B cell (primary cell): Measurements from ENCODE around the gene USP9X. TPM values are rescaled to one million over a fixed set of nuclear protein-coding genes. Genes with fewer than 3 reads are reported as not detected.

Experiments used
- ATAC-seq: fragments of 200-7000 bp; cut with Tn5 transposase; one replicate; pipeline ENCODE4 v1.10.0; 2021; ENCODE audit warnings: low read depth, mild to moderate bottlenecking, moderate number of reproducible peaks, moderate library complexity
- CTCF ChIA-PET: fragments of 350-600 bp; sonication (Branson Sonifier 250); formaldehyde crosslinking; loops from one replicate; lab custom pipeline; 2021; ENCODE audit warnings: antibody characterized with exemption, inconsistent platforms; lab: Charles Lee
- POLR2A ChIA-PET: fragments of 350-600 bp; sonication (Branson Sonifier 250); formaldehyde crosslinking; loops from one replicate; lab custom pipeline; 2021; ENCODE audit warnings: antibody characterized with exemption; lab: Charles Lee
- DNase-seq: peaks from one replicate; pipeline ENCODE4 v3.0.0; 2013
- H2AFZ ChIP-seq: 2 replicates; pipeline ENCODE4 v1.6.1; 2012; ENCODE audit warnings: mild to moderate bottlenecking, low read depth, low read length; ENCODE audit not compliant: insufficient read depth, poor library complexity, severe bottlenecking
- H3K27ac ChIP-seq, 2 donors: 1 replicate in 1 of 2; 2 replicates in 1 of 2; pipeline ENCODE4 v1.5.1; 2012 to 2013; ENCODE audit warnings: low read length in 2 of 2, mild to moderate bottlenecking in 2 of 2, moderate library complexity in 1 of 2
- H3K27me3 ChIP-seq, 4 experiments: fragments of 200-600 bp in 1 of 4; sonication (generic) in 1 of 4; replicated peaks in 1 of 4; 1 replicate in 2 of 4; 2 replicates in 2 of 4; pipeline versions ENCODE4 v1.6.1 to v1.7.0; 2013 to 2016; ENCODE audit warnings: low read length in 3 of 4, mild to moderate bottlenecking in 2 of 4, mixed read lengths in 1 of 4, moderate library complexity in 1 of 4; ENCODE audit not compliant: insufficient read depth in 4 of 4, control insufficient read depth in 3 of 4; ENCODE audit errors: control extremely low read depth in 1 of 4
- H3K36me3 ChIP-seq, 2 experiments: replicated peaks in 1 of 2; 1 replicate in 1 of 2; 2 replicates in 1 of 2; pipeline versions ENCODE4 v1.6.1 to v1.7.1; 2013; ENCODE audit warnings: low read length in 1 of 2; ENCODE audit not compliant: insufficient read depth in 2 of 2, control insufficient read depth in 1 of 2; ENCODE audit errors: control extremely low read depth in 1 of 2, extremely low read depth in 1 of 2
- H3K4me1 ChIP-seq, 2 donors: fragments of 200-600 bp in 1 of 2; sonication (generic) in 1 of 2; 1 replicate in 1 of 2; 2 replicates in 1 of 2; pipeline versions ENCODE4 v1.5.1 to v1.6.1; 2013 to 2017; ENCODE audit warnings: low read length in 2 of 2; ENCODE audit not compliant: control insufficient read depth in 2 of 2, insufficient read depth in 2 of 2
- H3K4me2 ChIP-seq: replicated peaks from 2 replicates; pipeline ENCODE3; 2012; ENCODE audit warnings: mild to moderate bottlenecking, low read depth, low read length; ENCODE audit not compliant: poor library complexity, severe bottlenecking
- H3K4me3 ChIP-seq, 5 experiments: fragments of 200-600 bp in 1 of 5; sonication (generic) in 1 of 5; 1 replicate in 3 of 5; 2 replicates in 2 of 5; pipeline versions ENCODE4 v1.5.1 to v1.7.0; 2011 to 2016; ENCODE audit warnings: low read length in 4 of 5, mild to moderate bottlenecking in 4 of 5, low read depth in 2 of 5, control low read depth in 1 of 5, moderate library complexity in 1 of 5; ENCODE audit not compliant: insufficient read depth in 1 of 5; ENCODE audit errors: control extremely low read depth in 1 of 5, extremely low read depth in 1 of 5
- H3K79me2 ChIP-seq: fragments of 200-600 bp; sonication (generic); one replicate; pipeline ENCODE4 v1.6.0; 2016; ENCODE audit warnings: low read length; ENCODE audit not compliant: control insufficient read depth, insufficient read depth
- H3K9ac ChIP-seq: fragments of 200-600 bp; sonication (generic); 2 replicates; pipeline ENCODE4 v1.6.1; 2017; ENCODE audit warnings: mild to moderate bottlenecking, low read length, moderate library complexity
- H3K9me3 ChIP-seq, 3 donors: one replicate each; pipeline versions ENCODE4 v1.6.1 to v1.7.1; 2013; ENCODE audit warnings: low read length in 2 of 3; ENCODE audit not compliant: control insufficient read depth in 2 of 3, insufficient read depth in 1 of 3; ENCODE audit errors: control extremely low read depth in 1 of 3
- H4K20me1 ChIP-seq: 2 replicates; pipeline ENCODE4 v1.6.0; 2012; ENCODE audit warnings: mild to moderate bottlenecking, low read length; ENCODE audit not compliant: insufficient read depth, control insufficient read depth, poor library complexity, severe bottlenecking
- H3K27ac Mint-ChIP-seq: one replicate; pipeline ENCODE4 v1.8.0; 2021; ENCODE audit warnings: mixed read lengths
- H3K27me3 Mint-ChIP-seq: one replicate; pipeline ENCODE4 v1.8.0; 2021; ENCODE audit warnings: mixed read lengths
- H3K4me1 Mint-ChIP-seq: one replicate; pipeline ENCODE4 v1.8.0; 2021; ENCODE audit warnings: mixed read lengths
- H3K4me3 Mint-ChIP-seq: one replicate; pipeline ENCODE4 v1.8.0; 2021; ENCODE audit warnings: mixed read lengths
- H3K9me3 Mint-ChIP-seq: one replicate; pipeline ENCODE4 v1.8.0; 2022; ENCODE audit warnings: mixed read lengths; ENCODE audit not compliant: insufficient read depth
- CTCF ChIP-seq: fragments of 200-600 bp; IDR thresholded peaks from one replicate; pipeline ENCODE4 v1.8.0; 2022; ENCODE audit warnings: antibody characterized with exemption, mild to moderate bottlenecking
- EZH2 ChIP-seq: IDR thresholded peaks from 2 replicates; pipeline ENCODE4 v1.6.1; 2012; ENCODE audit warnings: borderline replicate concordance, low read depth, mild to moderate bottlenecking, moderate library complexity, low read length; ENCODE audit not compliant: insufficient read depth, poor library complexity, severe bottlenecking
- WGBS: methylation state at CpG from one replicate; pipeline ENCODE4 v1.1.5; 2013; ENCODE audit warnings: missing lambda C conversion rate; ENCODE audit not compliant: insufficient coverage; 5-methylcytosine and 5-hydroxymethylcytosine counted together
- intact Hi-C: fragments of 100-400 bp; cut with micrococcal nuclease; formaldehyde crosslinking; loops from one replicate; pipeline ENCODE4 v1.10.0; 2022
- polyA plus RNA-seq: library from polyadenylated mRNA; depleted of rRNA; stranded (reverse); fragments of >200 nt; gene quantifications from 2 replicates; pipeline ENCODE4 v1.2.3, GENCODE V29; 2012
- total RNA-seq, 2 donors: library from RNA; stranded (reverse); fragments of 120-200 nt in 1 of 2; gene quantifications; 1 replicate in 1 of 2; 2 replicates in 1 of 2; pipeline versions ENCODE4 v1.2.3 to v1.2.4, GENCODE V29; 2013 to 2022

The USP9X gene
- total and polyA plus RNA-seq, 2 donors (not counting 1 experiment from before 2014, with no cell fraction given), result 9.6 to 87.6 TPM

DNA sequence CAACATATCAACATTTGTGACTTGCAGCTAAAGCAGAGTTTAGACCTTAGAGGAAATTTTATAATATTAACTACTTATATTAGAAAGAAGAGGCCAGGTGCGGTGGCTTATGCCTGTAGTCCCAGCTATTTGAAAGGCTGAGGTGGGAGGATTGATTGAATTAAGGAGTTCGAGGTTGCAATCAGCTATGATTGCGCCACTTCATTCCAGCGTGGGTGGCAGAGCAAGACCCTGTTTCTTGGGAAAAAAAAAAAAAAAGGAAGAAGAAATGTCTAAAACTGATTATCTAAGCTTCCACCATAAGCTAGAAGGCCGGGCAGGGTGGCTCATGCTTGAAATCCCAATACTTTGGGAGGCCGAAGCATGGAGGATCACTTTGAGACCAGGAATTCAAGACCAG is 42.0 kb upstream of the USP9X start:
- Mint-ChIP-seq H3K4me3 (no peak overlapping the region), H3K27ac (no peak overlapping the region), H3K27me3 (no peaks in the 10 kb centered on the region), H3K4me1 (peaks cover 6% of the 10 kb centered on the region), H3K9me3 (no peaks in the 10 kb centered on the region)
- ChIA-PET POLR2A (no interaction called here), CTCF (interaction anchor here (0.6 to 1.8 kb wide), 2 partner anchors 72 to 140 kb away, joined by 4 to 7 read pairs; no protein-coding TSS in a partner anchor)
- Histone ChIP-seq H3K27me3 (no peaks in the 10 kb centered on the region), H3K27ac (no peak overlapping the region), H3K36me3 (no peaks in the 10 kb centered on the region), H3K4me1 (no peaks in the 10 kb centered on the region), H3K9me3 (no peaks in the 10 kb centered on the region), H2AFZ (no peak overlapping the region), H4K20me1 (no peaks in the 10 kb centered on the region), H3K79me2 (no peaks in the 10 kb centered on the region), H3K9ac (no peak overlapping the region), H3K4me2 (no peak overlapping the region), H3K4me3 (no peak overlapping the region)
- ATAC-seq (no peak), DNase-seq (no peak)
- WGBS, result no CpG with 5 or more reads among the region's 6 CpGs
- TF ChIP-seq CTCF, result no peak
- no peak for TF ChIP-seq EZH2
- intact Hi-C loops, result no loop called here

- H4K20me1 ChIP-seq, result no peaks in the 10 kb centered on the region
- ChIA-PET POLR2A (no interaction called here), CTCF (interaction anchor here (1.8 kb wide), 1 partner anchor 71 kb away, joined by 7 read pairs; no protein-coding TSS in a partner anchor)
- H3K9me3 ChIP-seq, result no peaks in the 10 kb centered on the region
- intact Hi-C loops, result no loop called here
- no peak overlapping the region for H2AFZ ChIP-seq
- H3K9me3 Mint-ChIP-seq, result no peaks in the 10 kb centered on the region
- no peaks in the 10 kb centered on the region for H3K27me3 Mint-ChIP-seq
- ATAC-seq (no peak), DNase-seq (no peak)
- no peaks in the 10 kb centered on the region for H3K4me1 ChIP-seq
- no peak overlapping the region for H3K27ac ChIP-seq
- H3K79me2 ChIP-seq, result no peaks in the 10 kb centered on the region
- no CpG with 5 or more reads among the region's 6 CpGs for WGBS
- H3K4me3 ChIP-seq, result no peak overlapping the region
- no peak overlapping the region for H3K4me3 Mint-ChIP-seq
- H3K36me3 ChIP-seq, result no peaks in the 10 kb centered on the region
- H3K4me2 ChIP-seq, result no peak overlapping the region
- no peaks in the 10 kb centered on the region for H3K27me3 ChIP-seq
- H3K4me1 Mint-ChIP-seq, result peaks cover 6% of the 10 kb centered on the region
- H3K9ac ChIP-seq, result no peak overlapping the region
- no peak overlapping the region for H3K27ac Mint-ChIP-seq
- no peak for TF ChIP-seq CTCF
- no peak for TF ChIP-seq EZH2
Measured at GRCh38 chrX:41043674-41044345, 41.4 kb upstream of the USP9X start.
